Psoas muscle (tissue), 8 donors: Measurements from ENCODE around the gene LSS. TPM values are rescaled to one million over a fixed set of nuclear protein-coding genes. Genes with fewer than 3 reads are reported as not detected.

ENCODE experiments used
- ATAC-seq, 4 donors: fragments of 200-7000 bp; cut with Tn5 transposase; one replicate each; pipeline ENCODE4 v1.9.1; 2020; ENCODE audit warnings: moderate library complexity in 3 of 4, mild to moderate bottlenecking in 2 of 4
- DNase-seq, 2 donors: peaks; one replicate each; pipeline ENCODE4 v3.0.0-alpha.2; 2020
- H3K27ac ChIP-seq: fragments of 200-600 bp; one replicate; pipeline ENCODE4 v1.8.0; 2022
- H3K27me3 ChIP-seq, 3 donors: fragments of 200-600 bp in 1 of 3; one replicate each; pipeline versions ENCODE4 v1.6.1 to v1.8.0; 2013 to 2022; ENCODE audit warnings: low read length in 2 of 3, mild to moderate bottlenecking in 2 of 3, moderate library complexity in 1 of 3; ENCODE audit not compliant: insufficient read depth in 3 of 3
- H3K36me3 ChIP-seq, 2 donors: fragments of 200-600 bp in 1 of 2; one replicate each; pipeline versions ENCODE4 v1.6.1 to v1.8.0; 2013 to 2022; ENCODE audit warnings: low read depth in 1 of 2, mild to moderate bottlenecking in 1 of 2, moderate library complexity in 1 of 2; ENCODE audit not compliant: insufficient read depth in 1 of 2
- H3K4me1 ChIP-seq: fragments of 200-600 bp; one replicate; pipeline ENCODE4 v1.8.0; 2022
- H3K4me3 ChIP-seq: fragments of 200-600 bp; one replicate; pipeline ENCODE4 v1.8.0; 2022; ENCODE audit warnings: mild to moderate bottlenecking
- H3K9me3 ChIP-seq: fragments of 200-600 bp; one replicate; pipeline ENCODE4 v1.8.0; 2022
- WGBS, 3 donors: extraction: QIAGEN DNeasy Blood & Tissue Kit; methylation state at CpG; one replicate each; pipeline versions ENCODE4 v1.1.6 to v1.1.7; 2013; 5-methylcytosine and 5-hydroxymethylcytosine counted together
- intact Hi-C, 2 donors: fragments of 100-400 bp; cut with DNase I; formaldehyde crosslinking; loops; one replicate each; pipeline versions ENCODE4 v1.11.0 to v1.14.2; 2022
- polyA plus RNA-seq, 3 donors: library from polyadenylated mRNA; stranded (reverse); fragments of 200-250 nt; gene quantifications; one replicate each; pipeline ENCODE4 v1.2.3, GENCODE V29; 2013
- total RNA-seq, 4 donors: library from RNA; stranded (reverse); fragmentation: NEBNext Ultra II Directional in 2 of 4; extraction: Animal tissue kit (Norgen Biotek cat#: 25700) in 2 of 4; gene quantifications; one replicate each; pipeline versions ENCODE4 v1.2.1 to v1.2.4, GENCODE V29; 2021 to 2023
- TF ChIP-seq, protein P1 (sequence below): fragments of 200-600 bp; IDR thresholded peaks from one replicate; pipeline ENCODE4 v1.8.0; 2022; ENCODE audit warnings: antibody characterized with exemption
- donor health status: healthy with polysubstance abuse.
- donor health status: DM: no; HTN: no; CAD: no; lungs with moderate emphysema.
- donor health status: Bipolar disorder and iron deficiency.
- donor health status: healthy.
- donor health status: DM: yes; HTN: yes; CAD: no.
- donor health status: DM: no; HTN: no; CAD: no.
- donor health status: DM: no; HTN: no; CAD: no.
- donor health status: DM: yes; HTN: yes; CAD: no.

LSS gene
- total and polyA plus RNA-seq, 7 donors: 10.7 to 31.5 (median 24.8) TPM

DNA sequence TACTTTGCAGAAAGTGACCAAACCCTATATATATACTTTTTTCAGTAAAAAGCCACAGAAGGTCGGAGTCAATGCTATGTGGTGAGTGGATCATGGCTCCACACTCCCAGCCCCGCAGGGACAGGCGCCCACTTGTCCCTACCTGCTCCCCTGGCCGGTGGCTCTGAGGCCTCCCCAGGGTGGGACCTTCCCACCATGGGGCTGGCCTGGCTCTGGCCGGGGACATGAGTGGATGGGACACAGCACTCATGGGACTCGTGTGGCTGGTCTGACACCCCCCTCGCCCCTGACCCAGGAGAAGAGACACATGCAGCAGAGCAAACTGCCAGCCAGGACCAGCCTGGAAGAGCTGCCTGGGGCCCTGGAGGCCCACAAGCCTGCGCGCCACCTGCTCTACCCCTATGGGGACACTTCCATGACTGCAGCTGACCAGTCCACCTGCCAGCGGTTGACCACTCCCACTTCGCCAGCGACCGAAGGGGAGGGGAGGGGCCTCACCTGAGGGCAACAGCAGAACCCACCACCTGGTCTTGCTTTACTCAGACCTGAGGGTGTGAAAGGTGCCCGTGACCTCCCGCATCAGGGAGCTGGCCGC, 46.5 kb downstream of the LSS start:
- H3K9me3 ChIP-seq: peaks cover 4% of the 10 kb centered on the region
- H3K27ac ChIP-seq: no peak overlapping the region
- no peaks in the 10 kb centered on the region for H3K36me3 ChIP-seq
- WGBS, 3 donors: 80 to 86% (median 83%) methylated on average over 14 to 16 of the region's 16 CpGs
- peaks cover 0 to 1% (median 0%) of the 10 kb centered on the region in 3 donors for H3K27me3 ChIP-seq
- DNase-seq: no peak
- intact Hi-C loops: loop anchor here in 1 of 2 donors (10.0 kb wide), 1 partner anchor 143 kb away; the partner anchor contains the start of genes C21orf58 and PCNT
- TF ChIP-seq, protein P1, sequence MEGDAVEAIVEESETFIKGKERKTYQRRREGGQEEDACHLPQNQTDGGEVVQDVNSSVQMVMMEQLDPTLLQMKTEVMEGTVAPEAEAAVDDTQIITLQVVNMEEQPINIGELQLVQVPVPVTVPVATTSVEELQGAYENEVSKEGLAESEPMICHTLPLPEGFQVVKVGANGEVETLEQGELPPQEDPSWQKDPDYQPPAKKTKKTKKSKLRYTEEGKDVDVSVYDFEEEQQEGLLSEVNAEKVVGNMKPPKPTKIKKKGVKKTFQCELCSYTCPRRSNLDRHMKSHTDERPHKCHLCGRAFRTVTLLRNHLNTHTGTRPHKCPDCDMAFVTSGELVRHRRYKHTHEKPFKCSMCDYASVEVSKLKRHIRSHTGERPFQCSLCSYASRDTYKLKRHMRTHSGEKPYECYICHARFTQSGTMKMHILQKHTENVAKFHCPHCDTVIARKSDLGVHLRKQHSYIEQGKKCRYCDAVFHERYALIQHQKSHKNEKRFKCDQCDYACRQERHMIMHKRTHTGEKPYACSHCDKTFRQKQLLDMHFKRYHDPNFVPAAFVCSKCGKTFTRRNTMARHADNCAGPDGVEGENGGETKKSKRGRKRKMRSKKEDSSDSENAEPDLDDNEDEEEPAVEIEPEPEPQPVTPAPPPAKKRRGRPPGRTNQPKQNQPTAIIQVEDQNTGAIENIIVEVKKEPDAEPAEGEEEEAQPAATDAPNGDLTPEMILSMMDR: no peak
- ATAC-seq: no peak
- no peaks in the 10 kb centered on the region for H3K4me1 ChIP-seq
- no peak overlapping the region for H3K4me3 ChIP-seq

GRCh38 chr21:46181436-46181835, 47.1 kb downstream of the LSS start:
- Histone ChIP-seq H3K4me1 (no peaks in the 10 kb centered on the region), H3K36me3 (no peaks in the 10 kb centered on the region), H3K4me3 (no peak overlapping the region), H3K27me3 (peaks cover 0 to 1% (median 0%) of the 10 kb centered on the region in 3 donors), H3K9me3 (peaks cover 10% of the 10 kb centered on the region), H3K27ac (no peak overlapping the region)
- no peak for DNase-seq
- intact Hi-C loops: loop anchor here in 1 of 2 donors (10.0 kb wide), 1 partner anchor 143 kb away; the partner anchor contains the start of genes C21orf58 and PCNT
- WGBS, 3 donors: 80 to 91% (median 85%) methylated on average over 19 of the region's 19 CpGs
- TF ChIP-seq, protein P1: no peak
- ATAC-seq: no peak

DNA sequence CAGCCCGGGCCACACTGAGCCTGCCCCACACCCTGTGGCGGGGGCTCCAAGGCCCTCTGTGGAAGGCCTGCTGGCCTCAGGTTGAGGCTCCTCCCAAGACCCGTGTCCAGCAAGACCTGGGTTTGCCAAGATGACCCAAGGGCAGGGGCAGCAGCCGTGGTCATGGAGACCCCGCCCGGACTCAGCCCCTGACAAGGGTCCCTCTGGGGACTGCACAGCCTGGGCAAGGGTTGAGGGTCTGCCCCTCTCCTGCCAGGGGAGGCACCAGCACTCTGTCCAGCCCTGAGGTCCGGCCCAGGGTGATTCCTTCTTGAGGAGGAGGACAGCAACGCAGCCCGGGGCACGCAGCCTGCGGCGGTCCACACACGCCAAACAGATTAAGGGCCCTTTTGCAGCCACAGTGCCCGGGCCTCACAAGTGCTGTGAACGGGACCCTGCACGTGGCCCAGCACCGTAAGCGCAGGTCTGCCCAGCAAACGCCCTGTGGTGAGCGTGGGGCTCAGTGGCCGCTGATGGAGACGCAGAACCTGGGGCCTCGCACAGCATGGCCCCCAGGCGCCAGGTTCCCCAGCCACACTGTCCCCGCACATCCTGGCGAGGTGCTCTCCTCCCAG, 47.7 kb downstream of the LSS start:
- peaks cover 13% of the 10 kb centered on the region for H3K9me3 ChIP-seq
- no peak overlapping the region for H3K27ac ChIP-seq
- TF ChIP-seq, protein P1: no peak
- no peak overlapping the region for H3K4me3 ChIP-seq
- intact Hi-C loops: loop anchor here in 1 of 2 donors (10.0 kb wide), 1 partner anchor 144 kb away; the partner anchor contains the start of genes C21orf58 and PCNT
- peaks cover 0 to 1% (median 0%) of the 10 kb centered on the region in 3 donors for H3K27me3 ChIP-seq
- DNase-seq (no peak), ATAC-seq (no peak)
- H3K4me1 ChIP-seq: no peaks in the 10 kb centered on the region
- no peaks in the 10 kb centered on the region for H3K36me3 ChIP-seq
- WGBS, 3 donors: 85 to 88% (median 86%) methylated on average over 25 to 26 of the region's 26 CpGs

DNA sequence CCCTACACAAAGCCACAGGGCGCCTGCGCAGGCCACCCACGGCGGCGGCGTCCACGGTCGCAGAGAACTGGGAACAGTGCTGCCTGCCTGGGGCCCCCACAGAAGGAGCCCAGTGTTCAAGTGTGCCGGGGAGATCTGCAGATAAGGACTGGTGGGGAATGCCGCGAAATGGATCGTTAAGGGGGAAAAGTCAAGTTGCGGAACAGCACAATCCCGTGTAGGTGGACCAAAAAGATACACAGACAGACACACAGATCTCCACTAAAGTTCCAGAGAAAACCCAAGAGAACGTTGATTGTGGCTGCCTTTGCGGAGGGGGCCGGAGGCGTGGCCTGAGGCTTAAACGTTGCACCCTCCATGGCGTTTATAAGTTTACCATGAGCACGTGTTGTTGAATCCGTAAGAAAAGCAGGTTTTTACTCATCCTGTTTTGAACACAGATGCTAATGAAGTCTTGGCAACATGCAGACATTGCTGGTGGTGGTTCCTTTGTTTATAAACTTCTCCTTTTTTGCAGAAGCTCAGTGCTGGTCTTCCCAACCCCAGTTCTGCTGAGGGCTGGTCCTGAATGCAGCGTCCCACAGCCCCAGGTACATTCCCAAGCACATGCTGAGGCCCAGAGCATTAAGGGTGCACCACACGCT, 48.4 kb downstream of the LSS start:
- ATAC-seq (no peak), DNase-seq (no peak)
- intact Hi-C loops: loop anchor here in 1 of 2 donors (10.0 kb wide), 1 partner anchor 145 kb away; the partner anchor contains the start of genes C21orf58 and PCNT
- no peaks in the 10 kb centered on the region for H3K36me3 ChIP-seq
- no peaks in the 10 kb centered on the region for H3K4me1 ChIP-seq
- peaks cover 13% of the 10 kb centered on the region for H3K9me3 ChIP-seq
- no peak overlapping the region for H3K27ac ChIP-seq
- peaks cover 0 to 1% (median 0%) of the 10 kb centered on the region in 3 donors for H3K27me3 ChIP-seq
- TF ChIP-seq, protein P1: no peak
- 78 to 81% (median 80%) methylated on average over 24 of the region's 24 CpGs for WGBS, 3 donors
- no peak overlapping the region for H3K4me3 ChIP-seq
